RWPE2 (cell line): Measurements from ENCODE around the gene NUP54.

Experiments
- ATAC-seq: fragments of 200-7000 bp; cut with Tn5 transposase; 3 replicates; pipeline ENCODE4 v1.9.1; 2021; ENCODE audit warnings: low read depth
- DNase-seq: peaks from one replicate; pipeline ENCODE4 v3.0.0-alpha.2; 2020; ENCODE audit warnings: low spot score
- H3K27ac ChIP-seq: fragments of 450-650 bp; 2 replicates; pipeline ENCODE4 v1.5.1; 2017; ENCODE audit warnings: mild to moderate bottlenecking; ENCODE audit not compliant: poor library complexity, severe bottlenecking
- H3K27me3 ChIP-seq: fragments of 250-450 bp; sonication (Bioruptor Pico); 2 replicates; pipeline ENCODE4 v1.5.1; 2021; ENCODE audit warnings: mild to moderate bottlenecking, moderate library complexity; ENCODE audit not compliant: insufficient read depth, poor library complexity, severe bottlenecking
- H3K36me3 ChIP-seq: fragments of 250-450 bp; sonication (Bioruptor Pico); 2 replicates; pipeline ENCODE4 v1.5.1; 2020; ENCODE audit warnings: low read depth, mild to moderate bottlenecking, moderate library complexity
- H3K4me1 ChIP-seq: fragments of 250-450 bp; sonication (Bioruptor Pico); 2 replicates; pipeline ENCODE4 v1.5.1; 2021; ENCODE audit warnings: mild to moderate bottlenecking, moderate library complexity; ENCODE audit not compliant: insufficient read depth, poor library complexity, severe bottlenecking
- H3K4me3 ChIP-seq: fragments of 250-450 bp; sonication (Bioruptor Pico); 2 replicates; pipeline ENCODE4 v1.5.1; 2021; ENCODE audit warnings: mild to moderate bottlenecking, moderate library complexity; ENCODE audit not compliant: severe bottlenecking
- H3K9me3 ChIP-seq: fragments of 250-450 bp; sonication (Bioruptor Pico); 2 replicates; pipeline ENCODE4 v1.5.1; 2021; ENCODE audit warnings: mild to moderate bottlenecking, moderate library complexity; ENCODE audit not compliant: severe bottlenecking
- TF ChIP-seq, protein P1 (sequence below): fragments of 450-650 bp; IDR thresholded peaks from one replicate; pipeline ENCODE4 v1.5.1; 2017; ENCODE audit warnings: mild to moderate bottlenecking, moderate library complexity; ENCODE audit not compliant: poor library complexity, severe bottlenecking

Gene NUP54

DNA sequence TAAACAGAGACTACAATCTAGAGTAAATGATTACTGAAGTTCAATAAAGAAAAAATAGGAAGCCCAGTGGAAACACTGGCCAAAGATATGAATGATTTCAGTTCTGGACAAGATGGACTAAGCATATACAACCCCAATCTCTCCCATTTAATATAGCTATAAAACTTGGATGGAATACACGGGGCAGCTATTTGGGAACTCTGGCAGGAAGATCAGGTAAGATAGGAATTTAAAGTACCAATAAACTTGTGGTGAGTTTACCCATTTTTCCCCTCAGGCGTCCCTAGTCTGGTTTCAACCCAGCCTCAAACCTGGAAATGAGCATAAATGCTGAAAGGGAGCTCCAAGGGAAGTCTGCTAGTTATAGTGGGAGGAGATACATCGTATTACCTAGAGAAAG is 20.4 kb downstream of the NUP54 start:
- TF ChIP-seq, protein P1, sequence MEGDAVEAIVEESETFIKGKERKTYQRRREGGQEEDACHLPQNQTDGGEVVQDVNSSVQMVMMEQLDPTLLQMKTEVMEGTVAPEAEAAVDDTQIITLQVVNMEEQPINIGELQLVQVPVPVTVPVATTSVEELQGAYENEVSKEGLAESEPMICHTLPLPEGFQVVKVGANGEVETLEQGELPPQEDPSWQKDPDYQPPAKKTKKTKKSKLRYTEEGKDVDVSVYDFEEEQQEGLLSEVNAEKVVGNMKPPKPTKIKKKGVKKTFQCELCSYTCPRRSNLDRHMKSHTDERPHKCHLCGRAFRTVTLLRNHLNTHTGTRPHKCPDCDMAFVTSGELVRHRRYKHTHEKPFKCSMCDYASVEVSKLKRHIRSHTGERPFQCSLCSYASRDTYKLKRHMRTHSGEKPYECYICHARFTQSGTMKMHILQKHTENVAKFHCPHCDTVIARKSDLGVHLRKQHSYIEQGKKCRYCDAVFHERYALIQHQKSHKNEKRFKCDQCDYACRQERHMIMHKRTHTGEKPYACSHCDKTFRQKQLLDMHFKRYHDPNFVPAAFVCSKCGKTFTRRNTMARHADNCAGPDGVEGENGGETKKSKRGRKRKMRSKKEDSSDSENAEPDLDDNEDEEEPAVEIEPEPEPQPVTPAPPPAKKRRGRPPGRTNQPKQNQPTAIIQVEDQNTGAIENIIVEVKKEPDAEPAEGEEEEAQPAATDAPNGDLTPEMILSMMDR = no peak
- Histone ChIP-seq H3K27me3 (no peaks in the 10 kb centered on the region), H3K36me3 (peaks cover 74% of the 10 kb centered on the region), H3K4me1 (no peaks in the 10 kb centered on the region), H3K9me3 (no peaks in the 10 kb centered on the region), H3K4me3 (no peak overlapping the region), H3K27ac (no peak overlapping the region)
- DNase-seq (no peak), ATAC-seq (no peak)

DNA sequence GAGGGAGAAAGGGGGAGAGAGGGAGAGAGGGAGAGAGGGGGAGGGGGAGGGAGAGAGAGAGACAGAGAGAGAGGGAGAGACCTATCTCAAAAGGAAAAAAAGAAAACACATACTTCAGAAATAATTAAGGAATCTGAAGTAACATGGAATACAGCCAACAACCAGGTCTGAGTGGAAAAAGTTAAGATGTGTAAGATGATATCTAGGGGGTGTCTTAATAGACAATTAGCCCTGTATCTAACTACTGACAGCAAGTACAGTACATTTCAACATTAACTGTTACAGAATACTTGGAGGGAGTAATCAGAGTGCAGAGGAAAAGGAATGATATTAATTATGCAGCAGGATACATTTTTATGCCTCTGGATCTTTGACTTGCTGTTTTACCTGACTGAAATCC is 22.4 kb downstream of the NUP54 start:
- TF ChIP-seq, protein P1 = no peak
- no peaks in the 10 kb centered on the region for H3K9me3 ChIP-seq
- DNase-seq (no peak), ATAC-seq (no peak)
- no peak overlapping the region for H3K27ac ChIP-seq
- peaks cover 76% of the 10 kb centered on the region for H3K36me3 ChIP-seq
- H3K4me1 ChIP-seq = no peaks in the 10 kb centered on the region
- H3K4me3 ChIP-seq = no peak overlapping the region
- H3K27me3 ChIP-seq = no peaks in the 10 kb centered on the region

DNA sequence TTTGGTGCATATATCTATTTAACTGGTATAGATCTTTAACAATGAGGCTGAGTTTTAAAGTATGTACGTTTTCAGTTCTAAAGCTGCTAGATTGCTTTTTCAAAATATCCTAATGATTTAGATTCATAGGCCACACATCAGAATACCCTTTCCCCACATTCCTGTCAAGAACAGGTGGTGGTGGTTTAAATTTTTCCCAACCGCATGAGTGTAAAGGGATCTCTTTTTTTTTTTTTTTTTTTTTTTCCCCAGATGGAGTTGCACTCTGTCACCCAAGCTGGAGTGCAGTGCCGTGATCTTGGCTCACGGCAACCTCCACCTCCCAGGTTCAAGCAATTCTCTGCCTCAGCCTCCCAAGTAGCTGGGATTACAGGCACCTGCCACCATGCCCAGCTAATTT is 28.0 kb downstream of the NUP54 start:
- H3K36me3 ChIP-seq = peaks cover 89% of the 10 kb centered on the region
- TF ChIP-seq, protein P1 = no peak
- DNase-seq (no peak), ATAC-seq (no peak)
- H3K4me1 ChIP-seq = no peaks in the 10 kb centered on the region
- no peaks in the 10 kb centered on the region for H3K27me3 ChIP-seq
- H3K4me3 ChIP-seq = no peak overlapping the region
- no peak overlapping the region for H3K27ac ChIP-seq
- no peaks in the 10 kb centered on the region for H3K9me3 ChIP-seq

DNA sequence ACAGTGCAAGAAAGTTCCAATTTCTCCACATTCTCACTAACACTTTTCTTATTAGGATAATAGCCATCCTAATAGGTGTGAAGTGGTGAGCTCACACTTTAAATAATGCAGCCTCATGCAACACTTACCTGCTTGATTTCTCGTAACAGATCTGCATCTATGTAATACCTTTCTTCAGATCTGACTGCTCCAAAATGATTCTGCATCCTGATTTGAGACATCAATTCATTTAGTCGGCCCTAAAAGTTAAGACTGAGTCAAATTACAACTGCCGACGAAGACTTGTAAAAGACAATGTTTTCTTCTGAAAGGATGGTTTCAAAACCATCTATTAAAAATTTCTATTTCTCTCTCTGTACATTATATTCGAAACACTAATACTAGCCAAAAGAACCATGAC is 30.7 kb downstream of the NUP54 start:
- ATAC-seq (no peak), DNase-seq (no peak)
- Histone ChIP-seq H3K27me3 (no peaks in the 10 kb centered on the region), H3K4me1 (no peaks in the 10 kb centered on the region), H3K4me3 (no peak overlapping the region), H3K9me3 (no peaks in the 10 kb centered on the region), H3K27ac (no peak overlapping the region), H3K36me3 (peaks cover 75% of the 10 kb centered on the region)
- TF ChIP-seq, protein P1 = no peak

DNA sequence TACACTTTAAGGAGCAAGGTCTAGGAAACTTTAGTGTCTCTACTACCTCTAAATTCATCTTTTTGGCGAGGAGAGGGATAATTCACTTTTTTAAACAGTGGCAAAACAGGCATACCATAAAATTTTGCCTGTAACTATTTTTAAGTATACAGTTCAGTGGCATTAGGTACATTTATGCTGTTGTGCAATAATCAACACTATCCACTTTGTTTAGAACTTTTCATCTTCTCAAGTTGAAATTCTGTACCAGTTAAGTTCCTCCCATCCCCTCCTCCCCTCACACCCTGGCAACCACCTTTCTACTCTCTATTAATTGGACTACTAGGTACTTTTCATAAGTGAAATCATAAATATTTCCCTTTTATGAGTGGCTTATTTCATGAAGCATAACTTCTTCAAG is 31.4 kb downstream of the NUP54 start:
- Histone ChIP-seq H3K27me3 (no peaks in the 10 kb centered on the region), H3K4me1 (no peaks in the 10 kb centered on the region), H3K9me3 (no peaks in the 10 kb centered on the region), H3K36me3 (peaks cover 71% of the 10 kb centered on the region), H3K27ac (no peak overlapping the region), H3K4me3 (no peak overlapping the region)
- TF ChIP-seq, protein P1 = no peak
- ATAC-seq (no peak), DNase-seq (no peak)
